Measurements from ENCODE around the gene COQ9.

DNA sequence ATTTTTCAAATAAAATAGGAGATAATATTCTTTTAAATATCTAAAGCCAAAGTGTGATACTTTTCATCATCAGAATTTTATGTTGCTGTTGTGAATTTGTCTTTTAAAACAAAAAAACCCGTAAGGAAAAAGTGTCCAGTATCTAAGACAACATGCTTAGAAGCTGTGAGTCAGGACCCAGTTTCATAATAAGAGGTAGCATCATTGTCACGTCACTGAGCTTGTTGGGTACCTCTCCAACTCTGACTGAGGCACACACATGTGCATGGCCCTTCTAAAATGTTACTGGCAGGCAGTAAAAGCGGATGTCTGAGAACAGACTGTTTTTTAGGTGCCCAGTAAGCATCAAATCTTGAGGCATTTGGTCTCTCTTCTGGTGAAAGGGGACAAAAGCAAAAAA lies 2.6 kb upstream of the COQ9 start:
- TF ChIP-seq, protein P1, sequence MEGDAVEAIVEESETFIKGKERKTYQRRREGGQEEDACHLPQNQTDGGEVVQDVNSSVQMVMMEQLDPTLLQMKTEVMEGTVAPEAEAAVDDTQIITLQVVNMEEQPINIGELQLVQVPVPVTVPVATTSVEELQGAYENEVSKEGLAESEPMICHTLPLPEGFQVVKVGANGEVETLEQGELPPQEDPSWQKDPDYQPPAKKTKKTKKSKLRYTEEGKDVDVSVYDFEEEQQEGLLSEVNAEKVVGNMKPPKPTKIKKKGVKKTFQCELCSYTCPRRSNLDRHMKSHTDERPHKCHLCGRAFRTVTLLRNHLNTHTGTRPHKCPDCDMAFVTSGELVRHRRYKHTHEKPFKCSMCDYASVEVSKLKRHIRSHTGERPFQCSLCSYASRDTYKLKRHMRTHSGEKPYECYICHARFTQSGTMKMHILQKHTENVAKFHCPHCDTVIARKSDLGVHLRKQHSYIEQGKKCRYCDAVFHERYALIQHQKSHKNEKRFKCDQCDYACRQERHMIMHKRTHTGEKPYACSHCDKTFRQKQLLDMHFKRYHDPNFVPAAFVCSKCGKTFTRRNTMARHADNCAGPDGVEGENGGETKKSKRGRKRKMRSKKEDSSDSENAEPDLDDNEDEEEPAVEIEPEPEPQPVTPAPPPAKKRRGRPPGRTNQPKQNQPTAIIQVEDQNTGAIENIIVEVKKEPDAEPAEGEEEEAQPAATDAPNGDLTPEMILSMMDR (IDR thresholded peaks at IDR 0.05; ENCODE audit: insufficient read depth, low read length): no peak
- TF ChIP-seq POLR2AphosphoS5 (IDR thresholded peaks at IDR 0.05; ENCODE audit: low read depth): no peak

Data from HL-60 (cell line).